ENCODE data around the gene ALX4. TPM values are rescaled to one million over a fixed set of nuclear protein-coding genes. Genes with fewer than 3 reads are reported as not detected.

Gene ALX4
- total and polyA plus RNA-seq, 2 donors (not counting 1 experiment from before 2014, with no cell fraction given) = not detected

DNA sequence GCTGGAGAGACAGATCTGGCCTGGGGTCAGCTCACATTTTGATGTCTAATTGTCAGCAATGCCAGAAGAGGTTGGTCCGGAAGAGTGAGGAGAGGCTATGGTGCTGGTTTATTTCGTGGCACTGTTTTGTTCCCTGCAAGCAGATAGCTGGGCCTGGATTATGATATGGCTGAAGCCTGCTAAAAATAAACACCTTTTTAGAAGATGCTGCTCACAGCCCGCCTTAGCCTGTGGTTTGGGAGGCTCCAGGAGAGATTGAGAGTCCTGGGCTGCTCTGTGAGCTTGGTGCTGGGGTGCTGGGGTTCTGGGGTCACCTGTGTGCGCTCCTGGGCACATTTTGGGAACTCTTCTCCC is 29.6 kb upstream of the ALX4 start:
- H3K4me3 Mint-ChIP-seq = no peak overlapping the region
- ChIA-PET CTCF (no interaction called here), POLR2A (no interaction called here)
- H4K20me1 ChIP-seq (ENCODE audit: control insufficient read depth, insufficient read depth, low read length, poor library complexity, severe bottlenecking) = no peaks in the 10 kb centered on the region
- no peaks in the 10 kb centered on the region for H3K4me1 Mint-ChIP-seq
- peaks cover 0 to 28% (median 20%) of the 10 kb centered on the region in 4 experiments for H3K27me3 ChIP-seq (replicated peaks in 1 of 4; ENCODE audit: control extremely low read depth in 1 of 4, control insufficient read depth in 3 of 4, insufficient read depth in 4 of 4, low read length in 3 of 4)
- H2AFZ ChIP-seq (ENCODE audit: insufficient read depth, low read depth, low read length, poor library complexity, severe bottlenecking) = no peak overlapping the region
- no peaks in the 10 kb centered on the region for H3K4me1 ChIP-seq (ENCODE audit: control insufficient read depth in 2 of 2, insufficient read depth in 2 of 2, low read length in 2 of 2)
- no peak overlapping the region for H3K4me2 ChIP-seq (replicated peaks; ENCODE audit: low read depth, low read length, poor library complexity, severe bottlenecking)
- no peaks in the 10 kb centered on the region for H3K79me2 ChIP-seq (ENCODE audit: control insufficient read depth, insufficient read depth, low read length)
- TF ChIP-seq, protein P1, sequence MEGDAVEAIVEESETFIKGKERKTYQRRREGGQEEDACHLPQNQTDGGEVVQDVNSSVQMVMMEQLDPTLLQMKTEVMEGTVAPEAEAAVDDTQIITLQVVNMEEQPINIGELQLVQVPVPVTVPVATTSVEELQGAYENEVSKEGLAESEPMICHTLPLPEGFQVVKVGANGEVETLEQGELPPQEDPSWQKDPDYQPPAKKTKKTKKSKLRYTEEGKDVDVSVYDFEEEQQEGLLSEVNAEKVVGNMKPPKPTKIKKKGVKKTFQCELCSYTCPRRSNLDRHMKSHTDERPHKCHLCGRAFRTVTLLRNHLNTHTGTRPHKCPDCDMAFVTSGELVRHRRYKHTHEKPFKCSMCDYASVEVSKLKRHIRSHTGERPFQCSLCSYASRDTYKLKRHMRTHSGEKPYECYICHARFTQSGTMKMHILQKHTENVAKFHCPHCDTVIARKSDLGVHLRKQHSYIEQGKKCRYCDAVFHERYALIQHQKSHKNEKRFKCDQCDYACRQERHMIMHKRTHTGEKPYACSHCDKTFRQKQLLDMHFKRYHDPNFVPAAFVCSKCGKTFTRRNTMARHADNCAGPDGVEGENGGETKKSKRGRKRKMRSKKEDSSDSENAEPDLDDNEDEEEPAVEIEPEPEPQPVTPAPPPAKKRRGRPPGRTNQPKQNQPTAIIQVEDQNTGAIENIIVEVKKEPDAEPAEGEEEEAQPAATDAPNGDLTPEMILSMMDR (IDR thresholded peaks at IDR 0.05) = no peak
- no peak for TF ChIP-seq EZH2 (IDR thresholded peaks at IDR 0.05; ENCODE audit: borderline replicate concordance, insufficient read depth, low read depth, low read length, poor library complexity, severe bottlenecking)
- no peak overlapping the region for H3K9ac ChIP-seq (ENCODE audit: low read length)
- H3K27ac Mint-ChIP-seq = no peak overlapping the region
- DNase-seq (no peak), ATAC-seq (ENCODE audit: low read depth) (no peak)
- H3K27ac ChIP-seq (ENCODE audit: low read length in 2 of 2) = no peak overlapping the region
- 83% methylated on average over 3 of the region's 4 CpGs for WGBS (ENCODE audit: insufficient coverage)
- intact Hi-C loops (cut with micrococcal nuclease) = no loop called here
- no peak overlapping the region for H3K4me3 ChIP-seq (ENCODE audit: control extremely low read depth in 1 of 5, extremely low read depth in 1 of 5, insufficient read depth in 1 of 5, low read depth in 2 of 5, low read length in 4 of 5)
- no peaks in the 10 kb centered on the region for H3K36me3 ChIP-seq (replicated peaks in 1 of 2; ENCODE audit: control extremely low read depth in 1 of 2, control insufficient read depth in 1 of 2, extremely low read depth in 1 of 2, insufficient read depth in 2 of 2, low read length in 1 of 2)
- H3K9me3 ChIP-seq (ENCODE audit: control extremely low read depth in 1 of 3, control insufficient read depth in 2 of 3, insufficient read depth in 1 of 3, low read length in 2 of 3) = no peaks in the 10 kb centered on the region
- H3K9me3 Mint-ChIP-seq (ENCODE audit: insufficient read depth) = no peaks in the 10 kb centered on the region
- H3K27me3 Mint-ChIP-seq = peaks cover 40% of the 10 kb centered on the region

DNA sequence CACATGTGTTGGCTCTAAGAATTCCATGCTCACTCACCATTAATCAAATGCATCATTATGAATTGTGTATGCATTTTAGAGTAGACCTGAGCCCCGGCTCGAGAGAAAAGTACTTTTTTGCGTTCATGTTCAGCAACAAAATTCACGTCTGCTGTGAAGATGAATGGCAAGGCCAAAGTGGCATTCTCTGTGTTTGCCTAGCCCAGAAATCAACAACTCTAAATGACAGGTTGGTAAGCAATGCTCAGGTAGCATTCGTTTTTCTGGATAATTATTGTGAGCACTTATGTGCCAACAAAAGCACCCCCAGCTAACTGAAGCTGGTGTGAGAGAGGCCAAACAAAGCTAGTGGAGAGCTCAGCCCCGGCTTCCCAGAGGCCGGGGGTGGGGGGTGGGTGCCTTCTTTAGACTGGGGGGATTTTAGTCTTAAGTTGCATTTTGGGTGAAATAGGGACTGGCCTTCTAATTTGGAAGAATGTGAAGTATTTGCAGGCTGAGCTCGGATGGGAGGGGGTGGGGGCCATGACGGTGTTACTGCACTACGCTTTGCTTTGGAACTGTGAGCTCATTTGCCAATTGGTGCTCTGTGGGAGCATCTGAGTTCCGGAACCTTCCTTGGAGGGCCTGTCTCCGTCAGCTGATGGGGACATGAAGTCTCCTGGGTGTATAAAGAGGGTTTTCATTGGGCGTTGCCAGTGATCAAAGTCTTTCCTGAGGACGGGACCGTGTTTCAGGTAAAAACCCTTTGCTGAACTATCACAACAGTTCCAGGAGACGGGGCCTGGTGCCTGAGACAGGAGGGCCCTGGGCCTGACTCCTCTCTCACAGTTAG is 29.0 kb upstream of the ALX4 start:
- Histone ChIP-seq H3K9me3 (ENCODE audit: control extremely low read depth in 1 of 3, control insufficient read depth in 2 of 3, insufficient read depth in 1 of 3, low read length in 2 of 3) (no peaks in the 10 kb centered on the region), H3K36me3 (replicated peaks in 1 of 2; ENCODE audit: control extremely low read depth in 1 of 2, control insufficient read depth in 1 of 2, extremely low read depth in 1 of 2, insufficient read depth in 2 of 2, low read length in 1 of 2) (no peaks in the 10 kb centered on the region), H3K27me3 (replicated peaks in 1 of 4; ENCODE audit: control extremely low read depth in 1 of 4, control insufficient read depth in 3 of 4, insufficient read depth in 4 of 4, low read length in 3 of 4) (peaks cover 0 to 34% (median 23%) of the 10 kb centered on the region in 4 experiments), H3K79me2 (ENCODE audit: control insufficient read depth, insufficient read depth, low read length) (no peaks in the 10 kb centered on the region), H3K4me3 (ENCODE audit: control extremely low read depth in 1 of 5, extremely low read depth in 1 of 5, insufficient read depth in 1 of 5, low read depth in 2 of 5, low read length in 4 of 5) (no peak overlapping the region), H3K4me2 (replicated peaks; ENCODE audit: low read depth, low read length, poor library complexity, severe bottlenecking) (no peak overlapping the region), H3K4me1 (ENCODE audit: control insufficient read depth in 2 of 2, insufficient read depth in 2 of 2, low read length in 2 of 2) (no peaks in the 10 kb centered on the region), H2AFZ (ENCODE audit: insufficient read depth, low read depth, low read length, poor library complexity, severe bottlenecking) (no peak overlapping the region), H3K9ac (ENCODE audit: low read length) (no peak overlapping the region), H3K27ac (ENCODE audit: low read length in 2 of 2) (no peak overlapping the region), H4K20me1 (ENCODE audit: control insufficient read depth, insufficient read depth, low read length, poor library complexity, severe bottlenecking) (no peaks in the 10 kb centered on the region)
- Mint-ChIP-seq H3K4me3 (no peak overlapping the region), H3K27me3 (peaks cover 43% of the 10 kb centered on the region), H3K27ac (no peak overlapping the region), H3K4me1 (no peaks in the 10 kb centered on the region), H3K9me3 (ENCODE audit: insufficient read depth) (no peaks in the 10 kb centered on the region)
- no peak for ATAC-seq (ENCODE audit: low read depth)
- POLR2A ChIA-PET = no interaction called here
- no peak for DNase-seq
- CTCF ChIA-PET = no interaction called here
- TF ChIP-seq, protein P1 (IDR thresholded peaks at IDR 0.05) = no peak
- TF ChIP-seq EZH2 (IDR thresholded peaks at IDR 0.05; ENCODE audit: borderline replicate concordance, insufficient read depth, low read depth, low read length, poor library complexity, severe bottlenecking) = no peak
- intact Hi-C loops (cut with micrococcal nuclease) = no loop called here
- WGBS (ENCODE audit: insufficient coverage) = 83% methylated on average over 10 of the region's 16 CpGs
